Neural progenitor cell (in vitro differentiated cells): ENCODE measurements around the gene SLC37A4.
A peak's percentile ranks its signal among the peaks of the same experiment; 100 is the strongest.

Experiments
- CTCF ChIP-seq: fragments of 200-600 bp; sonication (generic); IDR thresholded peaks from 2 replicates; pipeline ENCODE4 v1.5.1; 2017; ENCODE audit warnings: antibody characterized with exemption, mild to moderate bottlenecking
- EZH2 ChIP-seq: fragments of 200-600 bp; sonication (generic); IDR thresholded peaks from 2 replicates; pipeline ENCODE4 v1.6.1; 2017; ENCODE audit warnings: antibody characterized with exemption, mild to moderate bottlenecking, moderate library complexity
- EZH2phosphoT487 ChIP-seq: fragments of 200-600 bp; sonication (generic); IDR thresholded peaks from 2 replicates; pipeline ENCODE4 v1.6.1; 2017; ENCODE audit warnings: antibody characterized with exemption

DNA sequence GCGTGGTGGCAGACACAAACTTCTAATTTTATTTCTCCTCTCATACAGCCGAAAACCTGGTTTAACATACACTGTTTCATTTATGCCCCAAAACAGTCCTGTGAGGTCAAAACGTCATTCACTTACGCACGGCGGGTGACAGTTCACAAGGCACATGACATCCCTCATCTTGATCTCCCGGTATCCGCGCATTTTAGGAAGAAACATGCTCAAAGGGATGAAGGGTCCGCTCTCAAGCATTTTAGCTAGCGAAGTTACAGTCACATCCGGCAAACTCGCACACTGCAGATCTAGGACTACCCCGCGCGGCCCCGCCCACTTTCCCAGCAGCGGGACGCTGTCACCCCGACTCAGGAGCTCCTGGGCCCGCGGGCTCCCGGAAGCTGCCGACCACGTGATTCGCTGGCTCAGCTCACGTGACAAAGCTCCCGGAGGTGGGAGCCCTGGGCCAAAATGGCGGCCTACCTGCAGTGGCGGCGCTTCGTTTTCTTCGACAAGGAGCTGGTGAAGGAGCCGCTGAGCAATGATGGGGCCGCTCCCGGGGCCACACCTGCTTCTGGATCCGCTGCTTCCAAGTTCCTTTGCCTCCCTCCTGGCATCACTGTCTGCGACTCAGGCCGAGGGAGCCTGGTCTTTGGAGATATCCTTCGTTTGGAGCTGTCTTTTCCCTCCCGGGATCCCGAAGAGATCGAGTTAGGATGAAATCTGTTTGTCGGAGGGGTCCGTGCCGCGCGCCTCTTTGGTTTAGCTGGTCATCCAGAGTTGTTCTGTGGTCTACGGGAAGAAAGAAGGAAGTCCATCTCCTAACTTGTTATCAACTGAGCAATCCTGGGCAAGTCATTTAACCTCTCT is 36.9 kb upstream of the SLC37A4 start, which contains the start of gene VPS11:
- TF ChIP-seq CTCF (no peak), EZH2 (peak; percentile 16), EZH2phosphoT487 (no peak)
